Omental fat pad (tissue), 4 donors: Measurements from ENCODE around the gene USP48. TPM values are rescaled to one million over a fixed set of nuclear protein-coding genes. Genes with fewer than 3 reads are reported as not detected.
"Not testable (repeated sequence)": the region's sequence is repeated elsewhere in the genome, so short reads cannot be mapped to it uniquely, and the experiment has no call there.

Experiments
- ATAC-seq: fragments of 150-250 bp; one replicate; pipeline ENCODE4 v1.9.1; 2016; ENCODE audit warnings: mild to moderate bottlenecking, moderate library complexity; ENCODE audit not compliant: low FRiP score
- DNase-seq: peaks from one replicate; pipeline ENCODE4 v3.0.0-alpha.2; 2019; ENCODE audit warnings: low spot score
- CTCF ChIP-seq, 3 donors: fragments of 450-650 bp; IDR thresholded peaks; one replicate each; pipeline ENCODE4 v1.5.1; 2016 to 2017; ENCODE audit warnings: antibody characterized with exemption in 3 of 3, mild to moderate bottlenecking in 3 of 3, moderate library complexity in 2 of 3
- total RNA-seq, 4 donors: library from RNA; depleted of rRNA; stranded (reverse); fragments of >200 nt; gene quantifications; one replicate each; pipeline ENCODE4 v1.1.0, GENCODE V29; 2016

USP48 gene
- total RNA-seq, 4 donors from 2014 or later, result 30.5 to 49.8 (median 39.5) TPM

- TF ChIP-seq CTCF (IDR thresholded peaks at IDR 0.05), result no peak
- DNase-seq, result no peak
- no peak for ATAC-seq
Observed at GRCh38 chr1:21827141-21827679, 44.3 kb upstream of the USP48 start.

- DNase-seq, ATAC-seq: not testable (repeated sequence)
Observed at GRCh38 chr1:21826694-21827093, 43.7 kb upstream of the USP48 start.

- no peak for ATAC-seq
- no peak for TF ChIP-seq CTCF (IDR thresholded peaks at IDR 0.05)
- DNase-seq, result no peak
Observed at GRCh38 chr1:21825393-21825792, 42.4 kb upstream of the USP48 start.

GRCh38 chr1:21824926-21825325 is 42.0 kb upstream of the USP48 start:
- DNase-seq (no peak), ATAC-seq (no peak)
- no peak for TF ChIP-seq CTCF (IDR thresholded peaks at IDR 0.05)

- ATAC-seq, result no peak
- no peak for DNase-seq
- TF ChIP-seq CTCF (IDR thresholded peaks at IDR 0.05), result no peak
Observed at GRCh38 chr1:21823980-21824702, 41.2 kb upstream of the USP48 start.

- DNase-seq (no peak), ATAC-seq (no peak)
- TF ChIP-seq CTCF (IDR thresholded peaks at IDR 0.05), result no peak
Observed at GRCh38 chr1:21823206-21823979, 40.4 kb upstream of the USP48 start.

- no peak for DNase-seq
Observed at GRCh38 chr1:21822349-21822748, 39.4 kb upstream of the USP48 start.

More at GRCh38 chr1:21822349-21822748, 39.4 kb upstream of the USP48 start:
- no peak for ATAC-seq
- no peak for TF ChIP-seq CTCF (IDR thresholded peaks at IDR 0.05)
